ENCODE data around the gene MED15. TPM values are rescaled to one million over a fixed set of nuclear protein-coding genes. Genes with fewer than 3 reads are reported as not detected.
A peak's percentile ranks its signal among the peaks of the same experiment; 100 is the strongest.
"Not testable (repeated sequence)": the region's sequence is repeated elsewhere in the genome, so short reads cannot be mapped to it uniquely, and the experiment has no call there.

Gene MED15
- total RNA-seq, 1 donor from 2014 or later = 77.8 TPM

DNA sequence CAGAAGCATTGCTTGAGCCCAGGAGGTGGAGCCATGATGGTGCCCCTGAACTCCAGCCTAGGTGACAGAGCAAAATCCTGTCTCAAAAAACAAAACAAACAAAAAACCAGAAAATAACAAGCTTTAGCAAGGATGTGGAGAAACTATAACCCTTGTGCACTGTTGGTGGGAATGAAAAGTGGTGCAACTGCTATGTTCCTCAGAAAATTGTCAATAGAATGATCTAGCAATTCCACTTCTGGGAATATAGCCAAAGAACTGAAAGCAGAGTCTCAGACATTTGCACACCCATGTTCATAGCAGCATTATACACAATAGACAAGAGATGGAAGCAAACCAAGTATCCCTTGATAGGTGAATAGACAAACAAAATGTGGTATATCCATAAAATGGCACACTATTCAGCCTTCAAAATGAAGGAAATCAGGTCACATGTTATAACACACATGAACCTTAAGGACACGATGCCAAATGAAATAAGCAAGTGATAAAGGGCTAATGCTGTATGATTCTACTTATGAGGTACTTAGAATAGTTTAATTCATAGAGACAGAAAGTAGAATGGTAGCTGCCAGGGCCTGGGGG lies 27.7 kb upstream of the MED15 start:
- Mint-ChIP-seq H3K4me3 (ENCODE audit: low read depth) (no peak overlapping the region), H3K27me3 (no peaks in the 10 kb centered on the region), H3K27ac (no peak overlapping the region), H3K36me3 (ENCODE audit: insufficient read depth) (peaks cover 19% of the 10 kb centered on the region), H3K9me3 (ENCODE audit: low read depth) (peaks cover 6% of the 10 kb centered on the region), H3K4me1 (ENCODE audit: low read depth) (no peaks in the 10 kb centered on the region)
- TF ChIP-seq, protein P1, sequence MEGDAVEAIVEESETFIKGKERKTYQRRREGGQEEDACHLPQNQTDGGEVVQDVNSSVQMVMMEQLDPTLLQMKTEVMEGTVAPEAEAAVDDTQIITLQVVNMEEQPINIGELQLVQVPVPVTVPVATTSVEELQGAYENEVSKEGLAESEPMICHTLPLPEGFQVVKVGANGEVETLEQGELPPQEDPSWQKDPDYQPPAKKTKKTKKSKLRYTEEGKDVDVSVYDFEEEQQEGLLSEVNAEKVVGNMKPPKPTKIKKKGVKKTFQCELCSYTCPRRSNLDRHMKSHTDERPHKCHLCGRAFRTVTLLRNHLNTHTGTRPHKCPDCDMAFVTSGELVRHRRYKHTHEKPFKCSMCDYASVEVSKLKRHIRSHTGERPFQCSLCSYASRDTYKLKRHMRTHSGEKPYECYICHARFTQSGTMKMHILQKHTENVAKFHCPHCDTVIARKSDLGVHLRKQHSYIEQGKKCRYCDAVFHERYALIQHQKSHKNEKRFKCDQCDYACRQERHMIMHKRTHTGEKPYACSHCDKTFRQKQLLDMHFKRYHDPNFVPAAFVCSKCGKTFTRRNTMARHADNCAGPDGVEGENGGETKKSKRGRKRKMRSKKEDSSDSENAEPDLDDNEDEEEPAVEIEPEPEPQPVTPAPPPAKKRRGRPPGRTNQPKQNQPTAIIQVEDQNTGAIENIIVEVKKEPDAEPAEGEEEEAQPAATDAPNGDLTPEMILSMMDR (IDR thresholded peaks at IDR 0.05; ENCODE audit: unreplicated experiment) = no peak
- DNase-seq (ENCODE audit: low spot score, unreplicated experiment) = no peak

DNA sequence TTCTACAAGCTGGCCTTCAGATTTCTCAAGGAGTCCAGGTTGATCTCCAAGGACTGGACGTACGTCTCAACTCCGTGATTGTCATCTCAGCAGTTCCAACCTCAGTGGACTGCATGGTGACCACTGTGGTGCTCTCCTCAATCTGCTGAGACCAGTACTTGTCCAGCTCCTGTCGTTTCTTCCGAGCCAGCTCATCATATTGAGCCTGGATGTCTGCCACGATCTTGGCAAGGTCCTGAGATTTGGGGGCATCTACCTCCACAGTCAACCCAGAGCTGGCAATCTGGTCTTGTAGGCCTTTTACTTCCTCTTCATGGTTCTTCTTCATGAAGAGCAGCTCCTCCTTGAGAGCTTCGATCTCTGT lies 24.3 kb upstream of the MED15 start:
- H3K36me3 Mint-ChIP-seq (ENCODE audit: insufficient read depth) = peaks cover 25% of the 10 kb centered on the region
- H3K9me3 Mint-ChIP-seq (ENCODE audit: low read depth); DNase-seq (ENCODE audit: low spot score, unreplicated experiment); H3K4me3 Mint-ChIP-seq (ENCODE audit: low read depth); H3K27ac Mint-ChIP-seq; H3K4me1 Mint-ChIP-seq (ENCODE audit: low read depth); H3K27me3 Mint-ChIP-seq: not testable (repeated sequence)

DNA sequence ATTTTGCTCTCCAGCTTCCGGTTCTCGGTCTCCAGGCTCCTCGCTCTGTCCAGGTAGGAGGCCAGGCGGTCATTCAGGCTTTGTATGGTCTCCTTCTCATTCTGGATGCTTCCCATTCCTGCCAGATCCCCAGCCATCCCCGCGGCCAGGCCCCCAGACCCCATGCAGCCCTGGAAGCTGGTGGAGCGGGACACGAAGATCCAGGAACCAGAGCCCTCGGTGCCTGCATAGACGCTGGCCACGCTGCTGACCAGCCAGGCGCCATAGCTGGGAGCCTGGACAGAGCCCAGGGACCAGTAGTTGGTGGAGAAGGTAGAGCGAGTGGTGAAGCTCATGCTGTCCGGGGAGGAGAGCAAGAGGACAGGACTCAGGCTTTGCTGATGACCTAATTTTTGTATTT lies 23.6 kb upstream of the MED15 start:
- peaks cover 5% of the 10 kb centered on the region for H3K4me1 Mint-ChIP-seq (ENCODE audit: low read depth)
- peaks cover 26% of the 10 kb centered on the region for H3K36me3 Mint-ChIP-seq (ENCODE audit: insufficient read depth)
- H3K9me3 Mint-ChIP-seq (ENCODE audit: low read depth) = peaks cover 6% of the 10 kb centered on the region
- no peak for DNase-seq (ENCODE audit: low spot score, unreplicated experiment)
- no peak overlapping the region for H3K27ac Mint-ChIP-seq
- H3K4me3 Mint-ChIP-seq (ENCODE audit: low read depth) = no peak overlapping the region
- no peaks in the 10 kb centered on the region for H3K27me3 Mint-ChIP-seq
- TF ChIP-seq, protein P1 (IDR thresholded peaks at IDR 0.05; ENCODE audit: unreplicated experiment) = no peak

DNA sequence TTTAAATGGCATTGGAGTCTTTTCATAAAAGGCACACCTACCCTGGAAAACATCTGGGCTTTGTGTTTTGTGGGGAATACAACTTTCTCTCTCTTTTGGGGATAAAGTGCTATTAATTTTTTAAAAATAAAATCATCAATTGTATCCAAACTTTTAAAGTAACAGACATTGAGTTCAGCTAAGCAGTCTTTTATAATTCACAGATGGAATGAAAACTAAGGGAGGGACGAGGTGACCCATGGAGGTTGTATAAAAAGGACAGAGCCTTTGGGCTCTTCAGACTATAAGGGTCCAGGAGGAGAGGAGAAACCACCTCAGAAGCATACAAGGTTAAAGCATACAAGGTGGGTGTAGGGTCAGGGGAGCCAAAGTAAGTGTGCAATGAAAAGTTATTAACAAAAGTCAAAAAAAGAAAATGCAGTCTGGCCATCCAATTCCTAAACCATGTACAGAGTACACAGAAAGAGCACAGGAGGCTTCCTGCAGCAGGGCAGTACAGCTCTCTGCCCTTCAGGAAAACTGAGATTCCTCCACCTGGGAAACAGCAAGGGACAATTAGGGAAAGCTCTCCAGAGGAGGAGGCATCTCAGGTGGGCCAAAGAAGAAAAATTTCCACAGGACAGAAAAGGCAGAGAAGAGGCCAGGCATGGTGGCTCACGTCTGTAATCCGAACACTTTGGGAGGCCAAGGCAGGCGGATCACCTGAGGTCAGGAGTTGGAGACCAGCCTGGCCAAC lies 22.3 kb upstream of the MED15 start:
- TF ChIP-seq, protein P1 (IDR thresholded peaks at IDR 0.05; ENCODE audit: unreplicated experiment) = no peak
- peaks cover 8% of the 10 kb centered on the region for H3K4me1 Mint-ChIP-seq (ENCODE audit: low read depth)
- DNase-seq (ENCODE audit: low spot score, unreplicated experiment) = no peak
- no peak overlapping the region for H3K4me3 Mint-ChIP-seq (ENCODE audit: low read depth)
- no peaks in the 10 kb centered on the region for H3K27me3 Mint-ChIP-seq
- H3K36me3 Mint-ChIP-seq (ENCODE audit: insufficient read depth) = peaks cover 21% of the 10 kb centered on the region
- no peaks in the 10 kb centered on the region for H3K9me3 Mint-ChIP-seq (ENCODE audit: low read depth)
- H3K27ac Mint-ChIP-seq = peak overlapping the region; percentile 63

DNA sequence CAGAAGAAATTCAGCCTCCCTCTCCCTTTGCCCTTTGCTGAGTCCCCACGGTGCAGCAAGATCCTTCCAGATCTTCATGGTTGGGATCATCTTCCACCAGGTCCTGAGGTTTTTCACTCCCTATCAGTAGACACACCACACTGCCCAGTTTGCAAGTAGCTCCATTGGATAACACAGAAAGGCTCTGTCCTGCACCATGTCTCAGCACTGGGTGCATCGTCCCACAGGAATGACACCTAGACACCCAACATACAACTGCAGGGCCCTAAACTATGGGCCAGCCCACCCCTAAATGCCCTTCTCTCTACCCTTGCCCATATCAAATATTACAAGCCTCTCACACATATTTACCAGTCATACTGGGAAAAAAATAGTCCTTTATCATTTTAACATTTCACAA lies 21.2 kb upstream of the MED15 start:
- no peaks in the 10 kb centered on the region for H3K27me3 Mint-ChIP-seq
- H3K9me3 Mint-ChIP-seq (ENCODE audit: low read depth) = no peaks in the 10 kb centered on the region
- peaks cover 8% of the 10 kb centered on the region for H3K4me1 Mint-ChIP-seq (ENCODE audit: low read depth)
- no peak overlapping the region for H3K27ac Mint-ChIP-seq
- no peak for DNase-seq (ENCODE audit: low spot score, unreplicated experiment)
- TF ChIP-seq, protein P1 (IDR thresholded peaks at IDR 0.05; ENCODE audit: unreplicated experiment) = no peak
- H3K36me3 Mint-ChIP-seq (ENCODE audit: insufficient read depth) = peaks cover 20% of the 10 kb centered on the region
- H3K4me3 Mint-ChIP-seq (ENCODE audit: low read depth) = no peak overlapping the region

DNA sequence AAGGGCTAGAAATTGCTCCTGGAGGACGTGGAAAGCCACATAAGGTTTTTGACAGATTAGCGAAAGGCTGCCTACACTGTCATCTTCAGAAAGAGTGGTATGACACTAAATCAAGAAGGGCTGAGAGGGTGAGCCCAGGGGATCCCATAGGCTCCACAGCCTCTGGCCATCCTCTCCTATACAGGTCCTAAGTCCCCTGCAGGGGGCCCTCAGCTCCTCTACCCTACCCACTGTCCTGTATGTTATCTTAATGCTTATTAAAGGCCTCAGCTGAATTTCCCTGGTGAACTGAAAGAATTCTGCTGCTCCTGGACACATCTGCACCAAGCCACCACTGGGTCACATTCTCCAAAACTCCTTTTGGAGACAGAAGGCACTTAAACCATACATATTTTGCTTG lies 19.7 kb upstream of the MED15 start:
- Mint-ChIP-seq H3K27ac (no peak overlapping the region), H3K27me3 (no peaks in the 10 kb centered on the region), H3K4me3 (ENCODE audit: low read depth) (no peak overlapping the region), H3K36me3 (ENCODE audit: insufficient read depth) (peaks cover 20% of the 10 kb centered on the region), H3K9me3 (ENCODE audit: low read depth) (no peaks in the 10 kb centered on the region), H3K4me1 (ENCODE audit: low read depth) (peaks cover 8% of the 10 kb centered on the region)
- TF ChIP-seq, protein P1 (IDR thresholded peaks at IDR 0.05; ENCODE audit: unreplicated experiment) = no peak
- DNase-seq (ENCODE audit: low spot score, unreplicated experiment) = no peak

All from progenitor cell of endocrine pancreas (in vitro differentiated cells).